Activated T-helper 1 cell treated with Interleukin-2 at 50 U/mL for 16 hours (primary cell): ENCODE measurements around the gene PCNX3.
"Not testable (repeated sequence)": the region's sequence is repeated elsewhere in the genome, so short reads cannot be mapped to it uniquely, and the experiment has no call there.

Source experiments
- DNase-seq: peaks from one replicate; pipeline ENCODE4 v3.0.0-alpha.2; 2020; ENCODE audit warnings: low read depth

The PCNX3 gene

GRCh38 chr11:65655570-65656332, 40.2 kb downstream of the PCNX3 start:
- no peak for DNase-seq

DNA sequence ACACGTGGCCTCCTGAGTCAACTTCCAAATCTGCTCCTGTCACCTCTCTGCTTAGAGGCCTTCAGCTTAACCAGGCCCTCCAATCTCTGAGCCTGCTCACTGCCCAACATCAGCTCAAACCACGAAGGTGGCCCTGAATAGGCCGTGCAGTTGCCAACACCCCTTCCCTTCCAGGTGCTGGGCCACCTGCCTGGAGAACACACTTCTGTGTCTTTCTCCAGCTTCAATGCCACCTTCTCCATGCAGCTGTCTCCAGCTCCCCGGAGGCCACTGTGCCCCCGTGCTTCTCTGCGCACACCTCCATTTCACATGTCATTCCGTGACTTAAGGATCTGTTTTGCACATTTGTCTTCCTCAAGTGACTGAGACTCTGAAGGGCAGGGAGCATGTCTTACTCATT, 41.9 kb downstream of the PCNX3 start:
- no peak for DNase-seq

DNA sequence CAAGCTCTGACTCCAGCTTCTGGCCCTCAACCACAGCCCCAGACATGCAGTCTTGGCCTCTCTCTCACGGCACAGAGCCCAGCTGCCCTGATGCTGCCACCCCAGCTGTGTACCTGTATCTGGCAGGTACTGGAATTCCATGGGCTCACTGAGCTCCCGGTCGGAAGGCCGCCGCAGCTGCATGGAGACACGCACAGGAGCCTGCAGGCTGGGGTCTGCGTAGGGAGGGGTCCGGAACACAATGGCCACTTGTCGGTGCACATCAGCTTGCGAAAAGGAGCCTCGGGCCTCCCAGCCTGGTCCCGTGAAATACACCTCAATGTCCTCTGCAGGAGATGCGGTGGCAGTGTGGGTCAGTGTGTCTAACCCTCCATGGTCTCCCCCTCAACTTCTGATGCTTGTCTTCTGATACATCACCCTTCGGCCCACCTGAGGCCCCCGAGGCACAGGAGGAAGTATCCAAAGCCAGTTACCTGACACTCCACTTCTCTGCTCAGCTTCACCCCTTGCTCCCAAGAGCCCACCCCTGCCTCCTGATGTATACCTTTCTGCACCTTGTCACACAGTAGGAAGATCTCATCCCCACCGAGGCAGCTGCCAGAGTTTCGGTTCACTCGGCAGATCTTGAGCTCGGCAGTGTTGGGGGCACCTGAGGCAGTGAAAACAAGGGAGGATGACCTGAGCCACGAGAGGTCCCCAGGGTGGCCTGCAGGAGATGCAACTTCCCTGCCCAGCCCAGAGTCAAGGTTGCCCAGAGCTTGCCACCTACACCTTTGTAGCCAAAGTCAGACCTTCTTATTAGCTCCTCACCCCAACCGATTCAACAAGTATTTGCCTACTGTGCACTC, 42.8 kb downstream of the PCNX3 start:
- no peak for DNase-seq

GRCh38 chr11:65660038-65660437, 44.5 kb downstream of the PCNX3 start:
- DNase-seq, result no peak

GRCh38 chr11:65660908-65661307, 45.3 kb downstream of the PCNX3 start:
- not testable (repeated sequence) for DNase-seq

DNA sequence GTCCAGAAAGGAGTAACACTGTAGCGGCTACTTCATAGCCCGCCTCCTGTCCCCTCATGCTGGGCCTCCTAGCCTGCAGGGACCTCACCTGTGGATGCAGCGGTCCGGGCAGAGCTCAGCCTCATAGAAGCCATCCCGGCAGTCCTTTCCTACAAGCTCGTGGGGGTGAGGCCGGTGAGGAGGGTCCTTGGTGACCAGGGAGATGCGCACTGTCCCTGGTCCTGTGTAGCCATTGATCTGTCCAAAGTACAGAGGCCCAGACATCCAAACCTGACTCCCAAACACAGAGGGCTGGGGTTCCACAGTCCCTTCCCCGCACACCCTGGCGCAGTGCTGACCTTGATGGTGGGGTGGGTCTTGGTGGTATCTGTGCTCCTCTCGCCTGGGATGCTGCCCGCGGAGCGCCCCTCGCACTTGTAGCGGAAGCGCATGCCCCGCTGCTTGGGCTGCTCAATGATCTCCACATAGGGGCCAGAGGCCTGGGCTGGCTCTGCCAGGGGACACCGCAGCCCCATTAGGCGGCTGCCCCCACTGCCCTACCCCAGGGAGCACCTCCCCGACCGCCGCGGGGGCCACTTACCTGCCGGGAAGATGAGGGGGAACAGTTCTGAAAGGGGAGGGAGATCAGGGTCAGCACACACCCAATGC, 46.1 kb downstream of the PCNX3 start:
- no peak for DNase-seq

GRCh38 chr11:65662247-65662798, 46.7 kb downstream of the PCNX3 start:
- no peak for DNase-seq

- peak; percentile 87 for DNase-seq
Observed at GRCh38 chr11:65662799-65663638, 47.4 kb downstream of the PCNX3 start, which contains the start of gene RELA. Gene RELA, minus strand, starts transcription at chr11:65662916. Its CDS starts 84 bp downstream, at chr11:65662832.

GRCh38 chr11:65663639-65664200, 48.1 kb downstream of the PCNX3 start:
- DNase-seq, result no peak

DNA sequence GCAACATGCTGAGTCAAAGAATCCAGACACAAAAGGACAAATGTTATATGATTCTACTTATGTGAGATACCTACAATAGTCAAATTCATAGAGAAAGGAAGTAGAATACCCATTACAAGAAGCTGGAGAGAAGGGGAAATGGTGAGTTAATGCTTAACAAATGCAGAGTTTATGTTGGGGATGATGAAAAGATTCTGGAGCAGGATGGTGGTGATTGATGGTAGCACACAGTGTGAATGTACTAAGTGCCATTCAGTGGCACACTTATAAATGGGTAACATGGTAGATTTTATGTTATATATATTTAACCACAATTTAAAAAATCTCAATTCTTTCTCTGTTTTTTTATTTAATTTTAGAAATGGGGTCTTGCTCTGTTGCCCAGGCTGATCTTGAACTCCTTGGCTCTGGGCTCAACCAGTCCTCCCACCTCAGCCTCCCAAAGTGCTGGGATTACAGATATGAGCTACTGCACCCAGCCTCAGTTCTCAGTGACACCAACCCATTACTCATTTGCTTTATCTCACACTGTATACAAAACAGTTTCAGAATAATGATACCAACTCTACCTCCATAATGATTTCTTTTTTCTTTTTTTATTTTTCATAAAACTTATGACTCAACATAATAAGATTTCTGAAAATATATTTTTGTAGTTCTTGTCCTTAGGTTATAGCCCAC, 56.7 kb downstream of the PCNX3 start:
- DNase-seq, result no peak

DNA sequence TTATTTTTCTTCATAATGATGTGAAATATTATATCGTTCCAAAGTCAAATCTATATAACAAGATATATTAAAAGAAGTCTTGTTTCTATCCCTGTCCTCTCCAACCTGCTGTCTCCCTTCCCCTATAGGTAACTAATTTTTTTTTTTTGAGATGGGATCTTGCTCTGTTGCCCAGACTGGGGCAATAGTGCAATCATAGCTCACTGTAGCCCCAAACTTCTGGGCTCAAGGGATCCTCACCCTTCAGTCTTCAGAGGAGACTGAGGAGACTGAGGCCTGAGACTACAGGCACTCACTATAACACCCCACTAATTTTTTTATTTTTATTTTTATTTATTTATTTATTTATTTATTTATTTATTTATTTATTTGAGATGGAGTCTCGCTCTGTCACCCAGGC, 57.4 kb downstream of the PCNX3 start:
- DNase-seq, result no peak

DNA sequence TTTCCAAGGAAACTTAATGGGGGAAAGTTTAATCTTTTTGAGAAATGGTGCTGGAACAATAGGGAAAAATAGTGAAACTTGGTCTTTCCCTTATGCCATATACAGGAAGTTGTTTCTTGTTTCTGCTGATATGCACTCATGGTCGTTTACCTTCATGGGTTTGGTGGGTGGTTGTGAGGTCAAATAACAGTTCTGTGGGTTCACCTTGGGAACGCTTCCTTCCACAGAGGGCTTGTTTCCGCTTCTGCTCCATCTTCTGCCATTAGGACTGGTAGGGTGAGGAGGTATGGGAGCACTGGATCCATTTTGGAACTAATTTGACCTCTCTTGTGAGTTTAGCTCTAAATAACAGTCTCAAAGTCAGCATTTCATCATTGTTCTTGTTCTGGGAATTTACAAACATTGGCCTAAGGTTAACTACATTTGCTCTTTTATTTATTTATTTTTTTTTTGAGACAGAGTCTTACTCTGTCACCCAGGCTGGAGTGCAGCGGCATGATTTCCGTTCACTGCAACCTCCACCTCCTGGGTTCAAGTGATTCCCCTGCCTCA, 64.7 kb downstream of the PCNX3 start:
- DNase-seq, result no peak

GRCh38 chr11:65683480-65683879, 67.9 kb downstream of the PCNX3 start:
- DNase-seq, result not testable (repeated sequence)

DNA sequence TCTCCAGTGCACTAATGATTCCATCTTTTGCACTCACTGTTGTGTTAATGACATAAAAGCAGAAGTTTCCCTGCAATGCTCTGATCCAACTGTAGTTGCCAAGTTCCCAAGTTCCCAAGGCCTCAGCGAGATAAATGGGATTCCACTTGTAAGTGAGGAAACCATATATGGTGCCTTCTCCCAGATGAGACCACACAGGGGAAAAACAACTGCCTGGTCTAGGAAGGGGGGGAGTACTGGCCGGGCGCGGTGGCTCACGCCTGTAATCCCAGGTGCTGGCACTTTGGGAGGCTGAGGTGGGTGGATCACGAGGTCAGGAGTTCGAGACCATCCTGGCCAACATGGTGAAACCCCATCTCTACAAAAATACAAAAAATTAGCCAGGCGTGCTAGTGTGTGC, 70.4 kb downstream of the PCNX3 start:
- DNase-seq, result no peak
